GM12878 (cell line): ENCODE results near the gene FAM193B. TPM values are rescaled to one million over a fixed set of nuclear protein-coding genes. Genes with fewer than 3 reads are reported as not detected.

Experiments used
- ATAC-seq: fragments of 200-7000 bp; cut with Tn5 transposase; 3 replicates; pipeline ENCODE4 v1.9.1; 2020; ENCODE audit warnings: mild to moderate bottlenecking, moderate library complexity
- BruUV-seq: library from RNA; stranded (reverse); fragments of 400-500 nt; replicated peaks from 2 replicates; lab custom pipeline; 2021; lab: Mats Ljungman, UMichigan
- CTCF ChIA-PET: fragments of 300-600 bp; sonication (Branson Sonifier 250); formaldehyde crosslinking; extraction: SDS; loops from one replicate; lab custom pipeline; 2021; ENCODE audit warnings: inconsistent platforms; lab: Yijun Ruan, JAX
- POLR2A ChIA-PET: fragments of 350-600 bp; formaldehyde crosslinking; extraction: SDS; loops from one replicate; lab custom pipeline; 2021; ENCODE audit warnings: inconsistent platforms; lab: Charles Lee
- RAD21 ChIA-PET: fragments of 300-600 bp; sonication (Branson Sonifier 250); formaldehyde crosslinking; loops from one replicate; lab custom pipeline; 2023; ENCODE audit warnings: antibody characterized with exemption; ENCODE audit not compliant: unreplicated experiment; lab: Charles Lee
- SMC1A ChIA-PET: fragments of 300-600 bp; sonication (Branson Sonifier 250); formaldehyde crosslinking; loops from one replicate; lab custom pipeline; 2023; ENCODE audit not compliant: unreplicated experiment, uncharacterized antibody; lab: Charles Lee
- DNase-seq: peaks from one replicate; pipeline ENCODE4 v3.0.0-alpha.2; 2011; ENCODE audit warnings: low read depth, low spot score
- FAIRE-seq: peaks from 3 replicates; lab custom pipeline; 2011; peaks lifted over from hg19 to GRCh38; lab: Jason Lieb, UNC
- H2AFZ ChIP-seq: 2 replicates; pipeline ENCODE4 v1.6.0; 2011; ENCODE audit warnings: low read depth, low read length, control low read depth; ENCODE audit not compliant: control insufficient read depth
- H3K27ac ChIP-seq: 2 replicates; pipeline ENCODE4 v1.5.1; 2011; ENCODE audit warnings: control low read depth; ENCODE audit not compliant: control insufficient read depth, insufficient read depth
- H3K27me3 ChIP-seq, 2 experiments: replicated peaks in 1 of 2; 2 replicates each; pipeline versions ENCODE4 v1.6.0 to v1.6.1; 2011; ENCODE audit warnings: low read length in 1 of 2; ENCODE audit not compliant: control insufficient read depth in 2 of 2, insufficient read depth in 2 of 2
- H3K36me3 ChIP-seq, 2 experiments: 2 replicates each; pipeline ENCODE4 v1.5.1; 2011; ENCODE audit warnings: low read length in 1 of 2; ENCODE audit not compliant: control insufficient read depth in 2 of 2, insufficient read depth in 2 of 2
- H3K4me1 ChIP-seq: 2 replicates; pipeline ENCODE4 v1.6.1; 2011; ENCODE audit warnings: mild to moderate bottlenecking, low read length, moderate library complexity, mixed read lengths; ENCODE audit not compliant: control insufficient read depth, insufficient read depth
- H3K4me2 ChIP-seq: 2 replicates; pipeline ENCODE4 v1.6.0; 2011; ENCODE audit warnings: control low read depth; ENCODE audit not compliant: control insufficient read depth, insufficient read depth
- H3K4me3 ChIP-seq: fragments of 200-600 bp; sonication (generic); 2 replicates; pipeline ENCODE4 v1.5.1; 2016
- H3K79me2 ChIP-seq: 2 replicates; pipeline ENCODE4 v1.6.0; 2011; ENCODE audit warnings: low read length; ENCODE audit not compliant: control insufficient read depth, insufficient read depth
- H3K9ac ChIP-seq: 2 replicates; pipeline ENCODE4 v1.8.0; 2011; ENCODE audit warnings: low read length, control low read depth, mixed read lengths; ENCODE audit not compliant: control insufficient read depth, insufficient read depth
- H3K9me3 ChIP-seq: replicated peaks from 3 replicates; pipeline ENCODE4 v1.5.1; 2011; ENCODE audit warnings: mild to moderate bottlenecking, low read length; ENCODE audit not compliant: control insufficient read depth, insufficient read depth
- H4K20me1 ChIP-seq: 2 replicates; pipeline ENCODE4 v1.6.0; 2011; ENCODE audit not compliant: control insufficient read depth, insufficient read depth
- KLF5 ChIP-seq: fragments of 450-650 bp; IDR thresholded peaks from 2 replicates; pipeline ENCODE4 v1.6.1; 2014; ENCODE audit warnings: mild to moderate bottlenecking; ENCODE audit not compliant: partially characterized antibody
- MTA2 ChIP-seq: fragments of 450-650 bp; IDR thresholded peaks from 2 replicates; pipeline ENCODE4 v1.6.1; 2016; ENCODE audit warnings: low read depth, mild to moderate bottlenecking, moderate library complexity
- PAX8 ChIP-seq: fragments of 450-650 bp; IDR thresholded peaks from 2 replicates; pipeline ENCODE4 v1.6.1; 2017; ENCODE audit warnings: mild to moderate bottlenecking, moderate library complexity
- YBX1 ChIP-seq: fragments of 450-650 bp; IDR thresholded peaks from 2 replicates; pipeline ENCODE4 v1.6.1; 2016; ENCODE audit warnings: antibody characterized with exemption
- WGBS: methylation state at CpG from one replicate; pipeline ENCODE4 v1.1.6; 2016; ENCODE audit warnings: low lambda C conversion rate; ENCODE audit not compliant: insufficient replicate concordance, insufficient coverage; ENCODE audit errors: missing lambda C conversion rate; 5-methylcytosine and 5-hydroxymethylcytosine counted together
- in situ Hi-C: fragments of 300-500 bp; cut with MboI; formaldehyde crosslinking; loops from 9 replicates; pipeline ENCODE4 v1.14.3; 2018; ENCODE audit warnings: mixed read lengths
- intact Hi-C: fragments of 100-400 bp; cut with micrococcal nuclease; formaldehyde crosslinking; loops from one replicate; pipeline ENCODE4 v1.14.2; 2022; ENCODE audit not compliant: unreplicated experiment
- polyA plus RNA-seq, 11 experiments: library from polyadenylated mRNA; depleted of rRNA in 4 of 11; unstranded in 6 of 11; stranded (reverse) in 5 of 11; fragments of >200 nt; fragmentation: Nextera tagmentation in 4 of 11; fragmentation: Illumina TruSeq in 1 of 11; extraction: Ambion mirVana in 4 of 11; extraction: Trizol in 1 of 11; gene quantifications; 1 replicate in 1 of 11; 2 replicates in 10 of 11; pipeline versions ENCODE4 v1.2.1 to v1.2.3, GENCODE V29; 2011 to 2016; ENCODE audit warnings: inconsistent platforms in 2 of 11, missing spikeins in 2 of 11, low read depth in 1 of 11
- total RNA-seq, 4 experiments: library from RNA; depleted of rRNA in 3 of 4; stranded (reverse); fragments of >200 nt in 3 of 4; fragmentation: Illumina TruSeq in 1 of 4; extraction: Trizol in 1 of 4; gene quantifications; 2 replicates each; pipeline versions ENCODE4 v1.2.1 to v1.2.3, GENCODE V29; 2013 to 2021
- TF ChIP-seq, protein P1 (sequence below): IDR thresholded peaks from 2 replicates; pipeline ENCODE4 v1.6.1; 2011; ENCODE audit warnings: low read depth, mild to moderate bottlenecking, low read length, moderate library complexity, borderline replicate concordance; ENCODE audit errors: extremely low read depth
- TF ChIP-seq, protein P2 (sequence below): fragments of 150-350 bp; IDR thresholded peaks from 2 replicates; pipeline ENCODE4 v1.6.1; 2016; ENCODE audit warnings: low read depth, low read length
- TF ChIP-seq, protein P3 (sequence below): fragments of 450-650 bp; conservative IDR thresholded peaks from 2 replicates; pipeline ENCODE4 v1.6.1; 2017; ENCODE audit warnings: mild to moderate bottlenecking, moderate library complexity
- TF ChIP-seq, protein P4 (sequence below): fragments of 450-650 bp; IDR thresholded peaks from 2 replicates; pipeline ENCODE4 v1.6.1; 2016; ENCODE audit warnings: mild to moderate bottlenecking

Gene FAM193B
- total and polyA plus RNA-seq, 10 of the 15 experiments (the other 5 are each of a cell fraction or from before 2014, with no cell fraction given) = 3.3 to 47.0 (median 25.1) TPM

DNA sequence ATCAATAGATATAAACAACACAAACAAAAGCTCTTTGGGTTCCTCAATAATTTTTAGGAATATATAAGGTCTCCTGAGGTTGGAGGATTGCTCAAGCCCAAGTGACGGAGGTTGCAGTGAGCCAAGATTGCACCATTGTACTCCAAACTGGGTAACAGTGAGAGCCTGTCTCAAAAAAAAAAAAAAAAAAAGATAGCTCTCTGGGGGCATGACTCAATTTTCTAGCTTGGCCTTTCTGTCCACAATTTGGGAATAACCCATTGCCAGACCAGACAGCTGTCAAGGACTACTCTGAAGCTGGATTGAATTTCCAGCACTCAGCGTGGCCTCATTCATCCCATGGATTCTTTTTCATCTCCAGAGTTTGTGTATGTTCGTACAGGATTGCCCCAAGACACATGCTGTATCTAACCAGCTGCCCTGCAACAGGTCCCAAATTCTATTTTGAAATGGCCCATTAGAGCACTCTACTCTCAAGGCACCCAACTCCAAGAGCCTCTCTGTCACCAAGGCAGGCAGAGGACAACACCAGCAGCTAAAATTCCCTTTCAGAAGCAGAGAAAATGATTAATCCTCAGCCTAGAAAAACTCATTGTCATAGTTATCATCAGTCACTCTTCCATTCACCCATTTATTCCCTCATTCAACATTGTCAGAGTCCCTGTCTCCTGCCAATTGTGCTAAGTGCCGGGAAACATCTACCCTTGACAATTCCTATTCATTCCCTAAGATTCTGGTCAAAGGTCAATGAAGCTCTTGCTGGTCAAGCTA, 8.7 kb downstream of the FAM193B start:
- FAIRE-seq (no peak), ATAC-seq (no peak), DNase-seq (no peak)
- H2AFZ ChIP-seq = no peak overlapping the region
- no peak overlapping the region for H3K4me2 ChIP-seq
- RAD21 ChIA-PET = interaction anchor here (0.6 to 1.6 kb wide), 2 partner anchors 25 to 62 kb away, joined by 3 read pairs; no protein-coding TSS in a partner anchor
- H3K79me2 ChIP-seq = peaks cover 4% of the 10 kb centered on the region
- no TSS peak for BruUV-seq
- POLR2A ChIA-PET = interaction anchor here (0.7 kb wide), 3 partner anchors 12 to 610 kb away, joined by 3 to 7 read pairs (median 7); no protein-coding TSS in a partner anchor
- CTCF ChIA-PET = interaction anchor here (0.9 to 1.7 kb wide), 3 partner anchors 36 to 525 kb away, joined by 3 to 4 read pairs (median 3); partner anchors contain the start of gene DOK3
- H4K20me1 ChIP-seq = no peaks in the 10 kb centered on the region
- in situ Hi-C loops (no loop called here), intact Hi-C loops (no loop called here)
- no peak overlapping the region for H3K4me3 ChIP-seq
- TF ChIP-seq PAX8 (no peak), KLF5 (no peak), MTA2 (no peak), YBX1 (no peak)
- TF ChIP-seq, protein P1, sequence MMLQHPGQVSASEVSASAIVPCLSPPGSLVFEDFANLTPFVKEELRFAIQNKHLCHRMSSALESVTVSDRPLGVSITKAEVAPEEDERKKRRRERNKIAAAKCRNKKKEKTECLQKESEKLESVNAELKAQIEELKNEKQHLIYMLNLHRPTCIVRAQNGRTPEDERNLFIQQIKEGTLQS = no peak
- TF ChIP-seq, protein P2, sequence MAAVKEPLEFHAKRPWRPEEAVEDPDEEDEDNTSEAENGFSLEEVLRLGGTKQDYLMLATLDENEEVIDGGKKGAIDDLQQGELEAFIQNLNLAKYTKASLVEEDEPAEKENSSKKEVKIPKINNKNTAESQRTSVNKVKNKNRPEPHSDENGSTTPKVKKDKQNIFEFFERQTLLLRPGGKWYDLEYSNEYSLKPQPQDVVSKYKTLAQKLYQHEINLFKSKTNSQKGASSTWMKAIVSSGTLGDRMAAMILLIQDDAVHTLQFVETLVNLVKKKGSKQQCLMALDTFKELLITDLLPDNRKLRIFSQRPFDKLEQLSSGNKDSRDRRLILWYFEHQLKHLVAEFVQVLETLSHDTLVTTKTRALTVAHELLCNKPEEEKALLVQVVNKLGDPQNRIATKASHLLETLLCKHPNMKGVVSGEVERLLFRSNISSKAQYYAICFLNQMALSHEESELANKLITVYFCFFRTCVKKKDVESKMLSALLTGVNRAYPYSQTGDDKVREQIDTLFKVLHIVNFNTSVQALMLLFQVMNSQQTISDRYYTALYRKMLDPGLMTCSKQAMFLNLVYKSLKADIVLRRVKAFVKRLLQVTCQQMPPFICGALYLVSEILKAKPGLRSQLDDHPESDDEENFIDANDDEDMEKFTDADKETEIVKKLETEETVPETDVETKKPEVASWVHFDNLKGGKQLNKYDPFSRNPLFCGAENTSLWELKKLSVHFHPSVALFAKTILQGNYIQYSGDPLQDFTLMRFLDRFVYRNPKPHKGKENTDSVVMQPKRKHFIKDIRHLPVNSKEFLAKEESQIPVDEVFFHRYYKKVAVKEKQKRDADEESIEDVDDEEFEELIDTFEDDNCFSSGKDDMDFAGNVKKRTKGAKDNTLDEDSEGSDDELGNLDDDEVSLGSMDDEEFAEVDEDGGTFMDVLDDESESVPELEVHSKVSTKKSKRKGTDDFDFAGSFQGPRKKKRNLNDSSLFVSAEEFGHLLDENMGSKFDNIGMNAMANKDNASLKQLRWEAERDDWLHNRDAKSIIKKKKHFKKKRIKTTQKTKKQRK = no peak
- TF ChIP-seq, protein P3, sequence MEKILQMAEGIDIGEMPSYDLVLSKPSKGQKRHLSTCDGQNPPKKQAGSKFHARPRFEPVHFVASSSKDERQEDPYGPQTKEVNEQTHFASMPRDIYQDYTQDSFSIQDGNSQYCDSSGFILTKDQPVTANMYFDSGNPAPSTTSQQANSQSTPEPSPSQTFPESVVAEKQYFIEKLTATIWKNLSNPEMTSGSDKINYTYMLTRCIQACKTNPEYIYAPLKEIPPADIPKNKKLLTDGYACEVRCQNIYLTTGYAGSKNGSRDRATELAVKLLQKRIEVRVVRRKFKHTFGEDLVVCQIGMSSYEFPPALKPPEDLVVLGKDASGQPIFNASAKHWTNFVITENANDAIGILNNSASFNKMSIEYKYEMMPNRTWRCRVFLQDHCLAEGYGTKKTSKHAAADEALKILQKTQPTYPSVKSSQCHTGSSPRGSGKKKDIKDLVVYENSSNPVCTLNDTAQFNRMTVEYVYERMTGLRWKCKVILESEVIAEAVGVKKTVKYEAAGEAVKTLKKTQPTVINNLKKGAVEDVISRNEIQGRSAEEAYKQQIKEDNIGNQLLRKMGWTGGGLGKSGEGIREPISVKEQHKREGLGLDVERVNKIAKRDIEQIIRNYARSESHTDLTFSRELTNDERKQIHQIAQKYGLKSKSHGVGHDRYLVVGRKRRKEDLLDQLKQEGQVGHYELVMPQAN = no peak
- TF ChIP-seq, protein P4, sequence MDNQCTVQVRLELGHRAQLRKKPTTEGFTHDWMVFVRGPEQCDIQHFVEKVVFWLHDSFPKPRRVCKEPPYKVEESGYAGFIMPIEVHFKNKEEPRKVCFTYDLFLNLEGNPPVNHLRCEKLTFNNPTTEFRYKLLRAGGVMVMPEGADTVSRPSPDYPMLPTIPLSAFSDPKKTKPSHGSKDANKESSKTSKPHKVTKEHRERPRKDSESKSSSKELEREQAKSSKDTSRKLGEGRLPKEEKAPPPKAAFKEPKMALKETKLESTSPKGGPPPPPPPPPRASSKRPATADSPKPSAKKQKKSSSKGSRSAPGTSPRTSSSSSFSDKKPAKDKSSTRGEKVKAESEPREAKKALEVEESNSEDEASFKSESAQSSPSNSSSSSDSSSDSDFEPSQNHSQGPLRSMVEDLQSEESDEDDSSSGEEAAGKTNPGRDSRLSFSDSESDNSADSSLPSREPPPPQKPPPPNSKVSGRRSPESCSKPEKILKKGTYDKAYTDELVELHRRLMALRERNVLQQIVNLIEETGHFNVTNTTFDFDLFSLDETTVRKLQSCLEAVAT = no peak
- no peak overlapping the region for H3K27ac ChIP-seq
- peaks cover 0 to 9% of the 10 kb centered on the region in 2 experiments; a peak in 1 of 4 replicates for H3K36me3 ChIP-seq
- SMC1A ChIA-PET = interaction anchor here (1.2 to 1.6 kb wide), 3 partner anchors 13 to 74 kb away, joined by 3 read pairs; no protein-coding TSS in a partner anchor
- H3K9me3 ChIP-seq = no peaks in the 10 kb centered on the region
- WGBS = 93% methylated on average over 4 of the region's 4 CpGs
- H3K4me1 ChIP-seq = no peaks in the 10 kb centered on the region
- no peaks in the 10 kb centered on the region for H3K27me3 ChIP-seq
- no peak overlapping the region for H3K9ac ChIP-seq
